ENCODE data around the gene B4GALT6. TPM values are rescaled to one million over a fixed set of nuclear protein-coding genes. Genes with fewer than 3 reads are reported as not detected.

B4GALT6 gene
- total and polyA plus RNA-seq, 2 of the 8 experiments (the other 6 are each of a cell fraction or from before 2014, with no cell fraction given) = 6.3 to 41.5 TPM

- Histone ChIP-seq H3K79me1 (ENCODE audit: low read depth, low read length) (no peaks in the 10 kb centered on the region), H3K23me2 (ENCODE audit: low read depth, low read length) (no peaks in the 10 kb centered on the region), H2BK20ac (ENCODE audit: low read length) (no peak overlapping the region), H3K9me3 (ENCODE audit: insufficient read depth in 2 of 2, low read depth in 1 of 2, low read length in 1 of 2) (peaks cover 0 to 2% of the 10 kb centered on the region in 2 experiments; a peak in 1 of 4 replicates), H2BK5ac (ENCODE audit: low read depth, low read length) (no peak overlapping the region), H3K4ac (replicated peaks; ENCODE audit: insufficient read length, low read depth, low read length) (no peak overlapping the region), H3K23ac (ENCODE audit: insufficient read length) (no peak overlapping the region), H2AFZ (ENCODE audit: low read length) (no peak overlapping the region), H3K56ac (replicated peaks; ENCODE audit: insufficient read length, low read depth, low read length) (no peak overlapping the region), H4K20me1 (replicated peaks in 1 of 2; ENCODE audit: control insufficient read depth in 1 of 2, insufficient read depth in 2 of 2, low read length in 2 of 2) (no peaks in the 10 kb centered on the region), H3K79me2 (ENCODE audit: control insufficient read depth in 1 of 2, insufficient read depth in 2 of 2, low read length in 2 of 2) (no peaks in the 10 kb centered on the region), H3K9ac (replicated peaks in 1 of 4; ENCODE audit: extremely low read depth in 1 of 4, low read depth in 3 of 4, low read length in 3 of 4) (no peak overlapping the region), H4K8ac (ENCODE audit: extremely low read depth, insufficient read depth, low read length) (no peak overlapping the region), H2AK5ac (ENCODE audit: low read depth, low read length) (no peak overlapping the region), H3K4me1 (replicated peaks in 1 of 4; ENCODE audit: control insufficient read depth in 3 of 4, insufficient read depth in 4 of 4, low read length in 3 of 4) (no peaks in the 10 kb centered on the region), H3K27me3 (replicated peaks in 1 of 4; ENCODE audit: control insufficient read depth in 3 of 4, extremely low read depth in 1 of 4, insufficient read depth in 3 of 4, low read length in 3 of 4) (no peaks in the 10 kb centered on the region), H4K91ac (replicated peaks; ENCODE audit: insufficient read length, low read length) (no peak overlapping the region), H3K27ac (ENCODE audit: low read depth, low read length) (no peak overlapping the region), H3K14ac (ENCODE audit: insufficient read length) (no peak overlapping the region), H2BK120ac (replicated peaks; ENCODE audit: low read depth, low read length) (no peak overlapping the region), H3K36me3 (ENCODE audit: control insufficient read depth in 2 of 4, insufficient read depth in 4 of 4, low read length in 3 of 4) (peaks cover 0 to 8% (median 4%) of the 10 kb centered on the region in 4 experiments; a peak in 4 of 8 replicates), H3K18ac (ENCODE audit: extremely low read depth, low read length) (no peak overlapping the region), H3K4me3 (ENCODE audit: extremely low read depth in 1 of 4, insufficient read depth in 2 of 4, low read depth in 3 of 4, low read length in 4 of 4) (no peak overlapping the region), H4K5ac (ENCODE audit: insufficient read length, low read depth, low read length) (no peak overlapping the region), H2BK15ac (ENCODE audit: low read length) (no peak overlapping the region), H2BK12ac (ENCODE audit: low read depth, low read length) (no peak overlapping the region), H3K4me2 (ENCODE audit: insufficient read depth in 1 of 2, low read depth in 2 of 2, low read length in 2 of 2) (no peak overlapping the region)
- no peak for FAIRE-seq
- 93% methylated on average over 10 of the region's 10 CpGs; no CpG with 5 or more reads in 1 of the 2 experiments for WGBS, 2 experiments (ENCODE audit: extremely low coverage in 1 of 2, insufficient coverage in 1 of 2, insufficient read length in 1 of 2, insufficient replicate concordance in 2 of 2, low coverage in 1 of 2, low lambda C conversion rate in 2 of 2, missing lambda C conversion rate in 1 of 2)
- ChIA-PET POLR2A (ENCODE audit: partially characterized antibody) (no interaction called here), CTCF (ENCODE audit: partially characterized antibody) (interaction anchor here (0.6 to 2.8 kb wide), 4 partner anchors 23 to 91 kb away, joined by 3 to 11 read pairs (median 4); no protein-coding TSS in a partner anchor)
- DNase-seq (ENCODE audit: low read depth in 1 of 2, low spot score in 2 of 2) = no peak
- TF ChIP-seq TAF7 (optimal IDR thresholded peaks at IDR 0.05; ENCODE audit: borderline replicate concordance, low read depth, low read length) (no peak), CEBPB (IDR thresholded peaks at IDR 0.05; ENCODE audit: low read depth, low read length) (no peak), SRF (IDR thresholded peaks at IDR 0.05; ENCODE audit: low read depth, low read length) (no peak), TCF12 (IDR thresholded peaks at IDR 0.05; ENCODE audit: low read depth, low read length) (no peak), CBX8 (IDR thresholded peaks at IDR 0.05; ENCODE audit: borderline replicate concordance, low read depth, low read length) (no peak), RNF2 (IDR thresholded peaks at IDR 0.05; ENCODE audit: borderline replicate concordance, low read depth, low read length, missing control alignments, poor library complexity, severe bottlenecking) (no peak), TAF1 (IDR thresholded peaks at IDR 0.05; ENCODE audit: low read depth, low read length) (no peak), CHD1 (IDR thresholded peaks at IDR 0.05; ENCODE audit: low read depth, low read length) (no peak), BCL11A (IDR thresholded peaks at IDR 0.05; ENCODE audit: low read depth in 2 of 2, low read length in 2 of 2) (no peak), SIN3A (conservative IDR thresholded peaks at IDR 0.05 in 1 of 2, IDR thresholded peaks at IDR 0.05 in 1 of 2; ENCODE audit: low read depth in 1 of 2, low read length in 2 of 2) (no peak), RFX5 (IDR thresholded peaks at IDR 0.05; ENCODE audit: borderline replicate concordance, low read depth, low read length) (no peak), TBP (IDR thresholded peaks at IDR 0.05; ENCODE audit: low read depth, low read length) (no peak)
Measured at GRCh38 chr18:31633392-31634330, 50.7 kb downstream of the B4GALT6 start.

Data from H1 (cell line).